DOHH2 (cell line): ENCODE measurements around the gene CPAMD8.

Experiments
- H3F3A ChIP-seq: fragments of 200-600 bp; sonication (generic), shearing (Covaris generic); 2 replicates; pipeline ENCODE4 v1.6.0; 2016; ENCODE audit warnings: antibody characterized with exemption, mild to moderate bottlenecking; ENCODE audit not compliant: control insufficient read depth, insufficient read depth
- H3K27ac ChIP-seq: fragments of 200-600 bp; sonication (generic); 2 replicates; pipeline ENCODE4 v1.5.1; 2014; ENCODE audit warnings: low read depth, mild to moderate bottlenecking, low read length, moderate library complexity
- H3K27me3 ChIP-seq: fragments of 200-600 bp; sonication (generic); 2 replicates; pipeline ENCODE4 v1.6.1; 2014; ENCODE audit warnings: mild to moderate bottlenecking, low read length, mixed read lengths; ENCODE audit not compliant: control insufficient read depth
- H3K36me3 ChIP-seq: fragments of 200-600 bp; sonication (generic); 2 replicates; pipeline ENCODE4 v1.6.1; 2014; ENCODE audit warnings: mild to moderate bottlenecking, low read length, moderate library complexity, mixed read lengths; ENCODE audit not compliant: control insufficient read depth
- H3K4me1 ChIP-seq: fragments of 200-600 bp; sonication (generic); 2 replicates; pipeline ENCODE4 v1.6.1; 2014; ENCODE audit warnings: mild to moderate bottlenecking, low read length, mixed read lengths; ENCODE audit not compliant: control insufficient read depth
- H3K4me2 ChIP-seq: fragments of 200-600 bp; sonication (generic); 2 replicates; pipeline ENCODE4 v1.6.0; 2014; ENCODE audit warnings: mild to moderate bottlenecking, low read length, moderate library complexity
- H3K4me3 ChIP-seq: fragments of 200-600 bp; sonication (generic); 2 replicates; pipeline ENCODE4 v1.5.1; 2014; ENCODE audit warnings: mild to moderate bottlenecking, low read length, mixed read lengths
- H3K79me2 ChIP-seq: fragments of 200-600 bp; sonication (generic); 2 replicates; pipeline ENCODE4 v1.6.1; 2014; ENCODE audit warnings: mild to moderate bottlenecking, low read length, mixed read lengths; ENCODE audit not compliant: control insufficient read depth
- H3K9me2 ChIP-seq: fragments of 200-600 bp; sonication (generic); replicated peaks from 2 replicates; pipeline ENCODE4 v1.6.1; 2014; ENCODE audit warnings: mild to moderate bottlenecking, low read length, mixed read lengths; ENCODE audit not compliant: control insufficient read depth
- H3K9me3 ChIP-seq: fragments of 200-600 bp; sonication (generic); 2 replicates; pipeline ENCODE4 v1.6.1; 2014; ENCODE audit warnings: antibody characterized with exemption, low read length, mixed read lengths; ENCODE audit not compliant: control insufficient read depth, insufficient read depth
- H4K20me1 ChIP-seq: fragments of 200-600 bp; sonication (generic); 2 replicates; pipeline ENCODE4 v1.6.0; 2014; ENCODE audit warnings: low read depth, mild to moderate bottlenecking, antibody characterized with exemption, low read length, moderate library complexity; ENCODE audit not compliant: control insufficient read depth, insufficient read depth
- CTCF ChIP-seq: fragments of 200-600 bp; sonication (generic); IDR thresholded peaks from one replicate; pipeline ENCODE4 v1.5.1; 2014; ENCODE audit warnings: antibody characterized with exemption, mild to moderate bottlenecking, low read depth, low read length; ENCODE audit not compliant: poor library complexity, severe bottlenecking
- EZH2phosphoT487 ChIP-seq: fragments of 200-600 bp; sonication (generic); IDR thresholded peaks from 2 replicates; pipeline ENCODE4 v1.6.1; 2017; ENCODE audit warnings: borderline replicate concordance, mild to moderate bottlenecking, antibody characterized with exemption, low read length, moderate library complexity, mixed read lengths

CPAMD8 gene

GRCh38 chr19:16952046-16952445, 74.6 kb downstream of the CPAMD8 start:
- peaks cover under 1% of the 10 kb centered on the region; the same call in 1 of the 2 replicates for H3F3A ChIP-seq
- H3K9me2 ChIP-seq = no peaks in the 10 kb centered on the region
- no peaks in the 10 kb centered on the region for H3K79me2 ChIP-seq
- H3K27ac ChIP-seq = no peak overlapping the region
- H3K4me2 ChIP-seq = no peak overlapping the region
- TF ChIP-seq EZH2phosphoT487 (no peak), CTCF (no peak)
- H4K20me1 ChIP-seq = no peaks in the 10 kb centered on the region
- H3K4me1 ChIP-seq = peaks cover 43% of the 10 kb centered on the region
- H3K36me3 ChIP-seq = no peaks in the 10 kb centered on the region
- no peaks in the 10 kb centered on the region for H3K27me3 ChIP-seq
- no peaks in the 10 kb centered on the region for H3K9me3 ChIP-seq
- no peak overlapping the region for H3K4me3 ChIP-seq

- H3F3A ChIP-seq = no peaks in the 10 kb centered on the region
- H3K27ac ChIP-seq = no peak overlapping the region
- no peaks in the 10 kb centered on the region for H3K79me2 ChIP-seq
- H3K9me3 ChIP-seq = peaks cover under 1% of the 10 kb centered on the region; the same call in 1 of the 2 replicates
- H3K4me1 ChIP-seq = peaks cover 38% of the 10 kb centered on the region
- H3K4me2 ChIP-seq = no peak overlapping the region
- H3K27me3 ChIP-seq = no peaks in the 10 kb centered on the region
- H3K4me3 ChIP-seq = no peak overlapping the region
- no peak for TF ChIP-seq CTCF
- no peak for TF ChIP-seq EZH2phosphoT487
- H3K36me3 ChIP-seq = no peaks in the 10 kb centered on the region
- H3K9me2 ChIP-seq = no peaks in the 10 kb centered on the region
- H4K20me1 ChIP-seq = no peaks in the 10 kb centered on the region
These were observed 75.1 kb downstream of the CPAMD8 start for GRCh38 chr19:16951529-16951928.

GRCh38 chr19:16949496-16950023, 77.0 kb downstream of the CPAMD8 start:
- Histone ChIP-seq H3K4me1 (peaks cover 18% of the 10 kb centered on the region), H3K27me3 (no peaks in the 10 kb centered on the region), H3K27ac (no peak overlapping the region), H3K4me3 (no peak overlapping the region), H3K9me3 (peaks cover 5% of the 10 kb centered on the region; the same call in 1 of the 2 replicates), H3K79me2 (no peaks in the 10 kb centered on the region), H4K20me1 (no peaks in the 10 kb centered on the region), H3K4me2 (no peak overlapping the region), H3K9me2 (no peaks in the 10 kb centered on the region), H3F3A (no peaks in the 10 kb centered on the region), H3K36me3 (no peaks in the 10 kb centered on the region)
- no peak for TF ChIP-seq EZH2phosphoT487
- no peak for TF ChIP-seq CTCF
